CD4-positive, alpha-beta T cell treated with Interferon gamma for 1 hour (primary cell): ENCODE data around the gene FRAS1.
"Not testable (repeated sequence)": the region's sequence is repeated elsewhere in the genome, so short reads cannot be mapped to it uniquely, and the experiment has no call there.

Source experiments
- DNase-seq: peaks from one replicate; pipeline ENCODE4 v3.0.0-alpha.2; 2020

The FRAS1 gene

DNA sequence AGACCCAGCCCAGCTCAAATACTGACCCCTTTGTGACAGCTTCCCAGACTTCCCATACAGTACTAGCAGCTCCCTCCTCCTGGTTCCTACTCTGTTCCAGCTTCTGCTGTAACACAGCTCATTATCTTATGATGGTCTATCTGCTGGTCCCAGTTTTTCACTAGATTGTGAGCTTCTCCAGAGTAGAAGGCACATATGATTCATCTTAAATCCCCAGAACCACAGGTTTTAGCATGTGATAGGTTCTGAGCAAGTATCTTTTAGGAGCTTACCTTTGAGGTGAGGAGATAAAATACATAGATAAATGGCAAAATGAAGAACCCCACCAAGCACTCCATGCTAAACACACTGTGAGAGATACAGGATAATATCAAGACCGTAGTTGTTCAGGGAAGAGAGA, 466.9 kb downstream of the FRAS1 start:
- no peak for DNase-seq

DNA sequence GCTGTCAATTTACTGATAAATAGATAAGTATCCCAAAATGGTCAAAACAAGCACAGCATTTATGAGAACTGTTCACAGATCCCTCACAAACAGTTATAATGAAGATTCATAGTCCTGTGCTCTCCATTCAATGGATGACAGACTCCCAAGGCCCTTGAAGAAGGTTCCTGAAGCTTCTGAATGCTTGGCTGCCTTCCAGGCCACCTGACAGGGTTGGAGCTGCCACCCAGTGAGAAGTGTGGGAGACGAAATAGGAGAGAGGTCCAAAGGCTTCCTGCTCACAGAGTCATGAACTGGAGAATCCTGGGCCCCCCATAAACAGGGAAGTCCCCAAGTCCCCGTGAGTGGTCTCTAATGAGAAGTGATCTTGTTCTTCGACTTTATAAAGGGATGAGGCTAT, 468.4 kb downstream of the FRAS1 start:
- no peak for DNase-seq

GRCh38 chr4:78527103-78527502, 470.0 kb downstream of the FRAS1 start:
- no peak for DNase-seq

DNA sequence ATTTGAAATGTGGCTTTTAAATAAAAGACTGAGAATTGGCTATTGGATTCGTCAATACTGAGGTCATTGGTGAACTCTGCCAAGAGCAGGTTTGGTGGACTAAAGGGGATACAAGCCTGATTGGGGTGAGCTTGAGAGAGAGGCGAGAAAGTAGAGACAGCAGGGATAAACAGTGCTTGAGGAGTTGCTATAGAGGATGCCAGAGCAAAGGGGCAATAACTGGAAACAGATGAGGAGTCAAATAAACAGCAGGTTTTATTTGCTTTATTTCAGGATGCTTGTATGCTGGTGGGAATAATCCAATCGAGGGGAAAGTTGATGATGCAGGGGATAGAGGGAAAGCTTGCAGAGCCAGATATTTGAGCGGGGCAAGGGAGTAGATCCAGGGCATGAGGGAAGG, 470.4 kb downstream of the FRAS1 start:
- DNase-seq, result no peak

- DNase-seq, result no peak
Measured at GRCh38 chr4:78528327-78528726, 471.2 kb downstream of the FRAS1 start.

DNA sequence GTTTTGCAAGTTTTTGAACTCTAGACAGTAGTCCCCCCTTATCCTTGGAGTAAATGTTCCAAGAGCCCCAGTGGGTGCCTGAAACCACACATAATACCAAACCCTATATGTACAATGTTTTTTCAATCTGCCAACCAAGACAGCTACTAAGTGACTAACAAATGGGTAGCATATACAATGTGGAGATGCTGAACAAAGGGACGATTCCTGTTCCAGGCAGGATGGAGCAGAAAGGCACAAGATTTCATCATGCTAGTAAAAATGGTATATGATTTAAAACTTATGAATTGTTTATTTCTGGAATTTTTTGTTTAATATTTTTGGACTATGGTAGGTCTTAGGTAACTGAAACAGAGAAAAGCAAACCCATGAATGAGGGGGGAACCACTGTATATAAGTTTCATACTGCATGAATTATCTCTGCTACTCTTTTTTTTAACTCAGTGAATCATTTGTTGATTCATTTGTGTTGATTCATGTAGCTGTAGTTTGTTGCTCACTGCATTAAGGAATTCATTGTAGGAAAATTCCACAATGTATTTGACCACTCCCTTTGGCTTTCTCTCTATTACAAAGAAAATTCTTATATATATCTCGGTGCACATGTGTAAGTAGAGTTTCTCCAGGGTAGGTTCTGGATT, 472.6 kb downstream of the FRAS1 start:
- no peak for DNase-seq

GRCh38 chr4:78532046-78532445, 474.9 kb downstream of the FRAS1 start:
- DNase-seq, result no peak

DNA sequence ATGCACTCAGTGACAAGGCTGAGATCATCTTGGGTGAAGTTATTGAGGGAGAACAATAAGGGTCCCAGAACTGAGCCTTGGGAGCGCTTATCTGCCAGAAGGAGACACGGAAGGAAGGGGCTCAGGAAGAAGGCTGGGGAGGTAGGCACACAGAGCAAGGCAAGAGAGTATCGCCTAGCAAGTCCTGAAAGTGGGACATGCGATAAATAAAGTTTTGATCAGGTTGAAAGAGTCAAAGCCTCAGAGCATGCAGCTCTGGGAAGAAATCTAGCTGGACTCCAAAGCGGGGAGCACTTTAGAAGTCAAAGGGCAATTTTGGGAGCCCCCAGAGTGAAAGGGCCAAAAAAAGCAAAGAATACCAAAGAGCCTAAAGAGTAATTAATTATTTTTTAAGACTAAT, 476.7 kb downstream of the FRAS1 start:
- DNase-seq, result no peak

GRCh38 chr4:78534286-78534955, 477.3 kb downstream of the FRAS1 start:
- no peak for DNase-seq

DNA sequence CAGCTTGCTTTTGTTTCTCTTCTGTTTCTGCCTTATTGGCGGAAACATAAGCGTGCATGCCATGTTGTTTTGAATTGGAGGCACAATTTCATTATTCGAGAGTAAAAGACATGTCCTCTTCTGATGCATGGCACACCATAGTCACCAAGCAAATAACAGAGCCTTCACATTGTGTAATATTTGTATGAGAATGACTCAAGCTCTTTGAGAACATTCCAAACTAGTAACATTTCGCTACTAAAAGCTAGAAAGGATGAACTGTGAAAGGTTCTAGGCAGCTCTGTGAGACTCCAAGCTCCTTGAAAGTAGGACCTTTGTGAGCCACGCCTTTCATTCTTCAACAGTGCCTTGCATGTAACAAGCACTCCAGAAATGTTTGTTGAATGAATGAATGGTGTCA, 485.2 kb downstream of the FRAS1 start:
- DNase-seq, result no peak

DNA sequence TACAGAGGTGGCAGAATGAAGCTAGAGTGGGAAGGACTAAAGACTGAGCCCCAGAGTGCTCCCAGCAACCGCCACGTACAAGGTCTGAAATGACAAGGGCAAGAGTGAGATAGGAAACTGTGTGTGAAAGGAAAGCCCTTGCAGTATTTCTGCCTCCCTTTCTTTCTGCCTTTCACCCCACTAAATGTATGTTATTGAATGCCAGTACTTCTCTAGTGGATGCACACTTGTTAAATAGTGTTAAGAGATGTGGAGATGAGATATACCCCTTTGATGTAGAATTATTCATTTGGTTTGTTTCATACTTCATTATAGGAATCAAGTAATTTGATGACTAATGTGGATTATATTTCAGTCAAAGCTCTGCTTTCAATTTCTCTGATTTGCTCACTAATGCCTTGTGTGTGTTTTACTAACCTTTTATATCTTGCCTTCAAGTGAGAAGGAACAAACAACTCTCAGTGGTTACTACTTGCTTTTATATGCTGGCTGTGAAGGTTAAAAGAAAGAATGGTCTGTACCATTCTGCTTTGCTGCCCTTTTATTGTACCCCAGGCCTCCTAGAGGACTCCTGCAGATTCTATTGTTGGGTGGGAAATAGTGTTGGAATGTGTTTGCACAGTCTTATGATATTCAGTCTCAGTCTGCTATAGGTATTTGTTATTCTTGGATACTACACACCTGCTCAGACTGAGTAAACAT, 486.5 kb downstream of the FRAS1 start:
- DNase-seq, result no peak

DNA sequence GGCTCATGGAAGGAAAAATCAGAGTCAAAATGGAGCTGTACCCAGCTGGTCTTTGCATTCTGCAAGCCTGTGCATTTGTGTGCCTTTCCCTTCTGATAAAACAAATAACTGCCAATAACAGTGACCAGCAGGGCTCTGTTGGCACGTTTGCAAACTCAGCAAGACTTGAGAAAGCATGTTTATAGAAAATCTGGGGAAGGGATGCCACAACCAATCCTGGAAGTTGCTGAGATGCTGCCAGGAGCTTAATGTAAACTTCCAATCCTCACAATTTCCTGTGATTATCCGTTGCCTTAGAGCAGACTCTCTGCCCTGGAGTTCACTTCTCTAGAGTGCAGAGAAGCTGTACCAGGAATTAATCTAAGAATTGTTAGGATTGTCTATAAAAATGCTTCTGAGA, 487.6 kb downstream of the FRAS1 start:
- no peak for DNase-seq

- no peak for DNase-seq
Measured at GRCh38 chr4:78545275-78546246, 488.4 kb downstream of the FRAS1 start.

GRCh38 chr4:78547899-78548298, 490.8 kb downstream of the FRAS1 start:
- DNase-seq, result not testable (repeated sequence)

GRCh38 chr4:78548889-78549288, 491.8 kb downstream of the FRAS1 start:
- not testable (repeated sequence) for DNase-seq

DNA sequence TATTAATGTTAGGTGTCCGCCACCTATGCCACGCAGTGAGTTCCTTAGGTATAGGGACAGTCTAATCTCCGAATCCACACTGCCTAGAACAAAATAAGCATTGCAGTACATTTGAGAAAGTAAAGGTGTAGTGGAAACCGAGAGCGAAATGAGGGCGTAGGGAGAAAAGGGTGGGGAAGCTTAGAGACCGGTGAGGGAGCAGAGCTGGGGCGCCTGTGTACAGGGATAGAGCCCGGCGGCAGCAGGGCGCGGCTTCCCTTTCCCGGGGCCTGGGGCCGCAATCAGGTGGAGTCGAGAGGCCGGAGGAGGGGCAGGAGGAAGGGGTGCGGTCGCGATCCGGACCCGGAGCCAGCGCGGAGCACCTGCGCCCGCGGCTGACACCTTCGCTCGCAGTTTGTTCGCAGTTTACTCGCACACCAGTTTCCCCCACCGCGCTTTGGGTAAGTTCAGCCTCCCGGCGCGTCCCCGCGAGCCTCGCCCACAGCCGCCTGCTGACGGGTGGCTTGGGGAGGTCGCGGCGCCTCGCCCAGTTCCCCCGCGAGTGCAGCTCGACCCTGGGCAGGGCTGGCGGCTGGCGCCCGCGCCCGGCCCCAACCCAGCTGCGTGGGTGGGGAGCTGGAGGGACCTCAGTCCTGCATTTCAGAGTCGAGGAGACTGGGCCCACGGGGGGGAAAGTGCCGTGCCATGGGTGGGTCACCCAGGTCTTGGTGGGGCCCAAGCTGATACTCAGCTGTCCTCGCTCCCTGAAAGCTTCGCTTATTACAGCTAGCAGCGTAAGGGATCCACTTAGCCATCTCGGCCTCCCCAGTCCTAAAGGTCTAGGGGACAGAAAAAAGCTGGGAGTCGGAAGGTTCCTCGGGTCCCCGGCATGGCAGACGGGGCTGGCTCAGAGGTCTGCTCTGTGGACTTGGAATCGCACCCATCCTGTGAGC, 494.6 kb downstream of the FRAS1 start, which contains the start of gene ANXA3:
Gene ANXA3 (plus strand): TSS at position 351 of the 932 bp plus-strand sequence. CDS start 2,704 bp downstream, outside the sequence.
- no peak for DNase-seq

DNA sequence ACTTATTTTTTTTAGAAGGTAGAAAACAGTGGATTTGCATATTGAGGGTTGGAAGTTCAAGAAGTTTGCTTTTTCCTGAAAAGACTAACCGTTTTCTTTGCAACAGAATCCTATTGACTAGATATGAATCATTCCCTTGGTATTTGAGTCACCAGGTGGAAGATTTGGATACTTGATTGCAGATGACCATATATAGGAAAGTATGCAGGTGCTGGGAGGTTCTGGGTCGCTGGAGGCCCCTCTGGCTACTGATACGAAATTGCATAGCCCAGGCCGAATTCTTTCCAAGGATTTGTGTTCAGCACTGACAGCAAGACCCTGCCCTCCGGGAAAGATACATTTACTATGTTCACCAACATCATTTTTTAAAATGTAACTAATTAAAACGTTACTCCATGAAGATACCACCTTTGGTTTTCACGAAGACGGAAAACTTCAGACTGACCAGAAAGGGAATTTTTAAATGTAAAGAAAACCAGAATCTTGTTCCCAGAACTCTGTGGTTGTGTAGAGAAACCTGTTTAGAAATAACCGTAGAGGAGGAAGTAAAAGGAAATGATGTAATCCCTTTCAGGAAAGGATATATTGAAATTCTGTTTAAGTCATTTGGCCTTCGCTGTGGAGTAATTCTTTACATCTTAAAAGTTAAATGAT, 495.4 kb downstream of the FRAS1 start:
- DNase-seq, result no peak

GRCh38 chr4:78553043-78553396, 495.9 kb downstream of the FRAS1 start:
- no peak for DNase-seq

DNA sequence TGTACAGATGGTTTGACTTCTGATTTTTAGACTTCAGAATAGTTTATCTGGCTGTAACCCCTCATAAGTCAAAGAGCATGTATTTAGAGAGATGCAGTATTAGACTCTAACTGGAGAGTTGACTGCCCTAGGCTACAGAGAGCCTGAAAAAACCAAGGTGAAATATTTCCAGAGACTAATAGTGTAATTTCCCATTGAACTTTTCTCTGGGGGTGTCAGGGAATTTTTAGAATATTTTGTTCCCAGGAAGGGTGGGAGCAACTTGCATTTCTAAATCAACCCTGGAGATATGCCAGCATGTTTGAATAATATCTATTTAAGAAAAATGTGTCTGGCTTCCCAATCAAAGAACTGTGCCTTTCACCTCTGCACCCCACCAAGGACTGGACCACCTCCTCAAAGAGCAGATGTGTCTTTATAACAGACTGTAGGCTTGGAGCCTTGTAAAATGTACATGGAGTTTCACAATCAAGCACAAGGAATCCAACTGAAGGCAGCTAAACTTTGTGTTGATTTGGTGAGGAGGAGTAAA, 496.5 kb downstream of the FRAS1 start:
- DNase-seq, result no peak

GRCh38 chr4:78556665-78557064, 499.5 kb downstream of the FRAS1 start:
- no peak for DNase-seq

GRCh38 chr4:78557841-78558240, 500.7 kb downstream of the FRAS1 start:
- no peak for DNase-seq
